Umbilical cord (tissue), 2 donors: ENCODE measurements around the gene NAALADL2. TPM values are rescaled to one million over a fixed set of nuclear protein-coding genes. Genes with fewer than 3 reads are reported as not detected.
"Not testable (repeated sequence)": the region's sequence is repeated elsewhere in the genome, so short reads cannot be mapped to it uniquely, and the experiment has no call there.

Experiments
- DNase-seq: peaks from one replicate; pipeline ENCODE4 v3.0.0-alpha.2; 2015; ENCODE audit warnings: low spot score
- total RNA-seq: library from RNA; depleted of rRNA; stranded (reverse); fragments of >200 nt; gene quantifications from one replicate; pipeline ENCODE4 v1.2.3, GENCODE V29; 2014; ENCODE audit warnings: low replicate concordance; ENCODE audit not compliant: insufficient read depth

Gene NAALADL2
- total RNA-seq, 1 donor from 2014 or later = 62.6 TPM

DNA sequence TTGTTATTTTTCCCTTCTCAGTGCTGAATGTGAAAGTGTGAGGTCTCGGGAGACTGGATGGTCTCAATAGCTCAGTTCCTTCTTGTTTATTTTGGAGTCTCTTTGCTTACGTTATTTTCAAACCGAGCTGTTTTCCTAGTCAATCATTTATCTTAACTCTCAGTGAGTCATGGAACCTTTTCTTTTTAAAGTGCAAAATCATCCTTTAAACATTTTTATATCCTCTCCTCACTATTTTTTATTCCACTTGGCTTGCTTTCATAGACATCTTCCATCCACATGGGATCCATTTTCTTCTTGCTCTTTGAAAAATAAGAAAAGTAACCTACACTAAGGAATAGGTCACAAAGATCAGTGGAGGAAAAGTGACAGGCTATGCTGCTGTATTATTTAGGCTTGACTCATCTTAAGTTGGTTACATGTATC lies 497.8 kb downstream of the NAALADL2 start:
- DNase-seq = no peak

DNA sequence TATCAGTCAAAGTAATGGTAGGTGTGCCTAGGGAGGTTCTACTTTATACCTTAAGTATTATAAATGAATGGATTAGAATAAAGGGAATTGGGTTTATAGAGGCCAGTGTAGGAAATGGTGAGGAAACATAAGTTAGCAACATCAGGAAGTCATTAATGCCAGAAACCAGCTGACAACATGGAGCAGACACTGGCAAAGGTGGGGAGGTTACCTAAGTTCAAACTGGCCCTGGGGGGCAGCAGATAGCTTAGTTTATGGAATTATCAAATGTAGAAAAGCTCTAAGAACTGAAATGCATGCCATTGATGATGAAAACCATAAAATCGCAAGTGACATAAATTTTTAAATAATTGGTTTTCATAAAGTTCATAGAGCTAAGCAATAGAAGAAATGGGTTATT lies 498.6 kb downstream of the NAALADL2 start:
- no peak for DNase-seq

DNA sequence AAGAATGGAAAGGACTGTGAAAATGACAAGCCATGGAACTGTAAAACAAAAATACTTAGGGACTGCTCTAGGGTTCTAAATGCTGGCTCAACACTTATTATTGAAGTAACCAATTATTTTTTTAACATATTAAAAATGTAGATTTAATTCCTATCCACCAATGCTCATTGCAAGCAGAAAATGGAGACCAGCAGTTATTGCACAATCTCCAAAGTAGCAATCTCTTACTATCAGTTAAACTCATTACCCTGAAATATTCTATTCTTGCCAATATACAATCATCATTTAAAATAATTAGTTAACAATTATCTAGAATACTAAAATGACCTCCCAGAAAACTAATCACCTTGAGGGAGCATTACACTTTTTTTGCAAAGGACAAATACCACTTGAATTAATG lies 499.8 kb downstream of the NAALADL2 start:
- no peak for DNase-seq

DNA sequence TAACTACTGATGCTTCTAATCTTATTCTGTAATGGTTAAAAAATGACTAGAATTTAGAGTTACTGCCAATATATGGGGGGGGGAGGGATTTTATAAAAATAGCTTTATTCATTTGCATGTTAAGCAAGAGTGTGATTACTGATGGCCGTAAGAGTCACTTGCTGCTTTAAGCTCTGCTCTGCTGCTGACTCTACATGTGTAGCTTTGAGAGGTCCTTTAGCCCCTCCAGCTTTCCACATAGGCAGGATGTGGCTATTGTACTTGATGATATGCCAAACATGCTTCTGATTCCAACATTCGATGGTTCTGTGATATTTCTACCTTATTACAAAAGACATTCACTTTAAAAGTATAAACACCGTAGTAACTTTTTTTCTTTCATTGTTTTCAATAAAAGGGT lies 511.3 kb downstream of the NAALADL2 start:
- peak; percentile 15 for DNase-seq

DNA sequence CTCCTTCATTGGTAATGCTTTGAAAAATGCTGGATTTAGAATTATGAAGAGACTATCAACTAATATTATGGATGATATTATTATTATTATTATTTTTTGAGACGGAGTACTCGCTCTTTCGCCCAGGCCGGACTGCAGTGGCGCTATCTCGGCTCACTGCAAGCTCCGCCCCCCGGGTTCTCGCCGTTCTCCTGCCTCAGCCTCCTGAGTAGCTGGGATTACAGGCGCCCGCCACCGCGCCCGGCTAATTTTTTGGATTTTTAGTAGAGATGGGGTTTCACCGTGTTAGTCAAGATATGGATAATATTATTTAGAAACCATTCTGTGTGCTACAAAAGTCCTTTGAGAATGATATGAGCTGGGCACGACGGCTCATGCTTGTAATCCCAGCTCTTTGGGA lies 512.1 kb downstream of the NAALADL2 start:
- DNase-seq = not testable (repeated sequence)

DNA sequence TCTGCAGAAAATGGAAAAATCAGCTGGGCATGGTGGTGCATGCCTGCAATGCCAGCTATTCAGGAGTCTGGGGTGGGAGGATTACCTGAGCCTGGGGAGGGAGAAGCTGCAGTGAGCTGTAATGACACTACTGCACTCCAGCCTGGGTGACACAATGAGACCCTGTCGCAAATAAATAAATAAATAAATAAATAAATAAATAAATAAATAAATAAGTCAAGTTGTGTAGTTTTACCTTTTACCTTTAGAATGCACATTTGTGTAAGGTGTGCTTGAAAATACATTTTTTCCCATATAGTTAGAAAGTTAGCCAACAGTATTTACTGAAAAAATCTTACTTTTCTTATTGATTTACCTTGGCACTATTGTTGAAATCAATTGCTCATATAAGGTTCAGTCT lies 515.6 kb downstream of the NAALADL2 start:
- no peak for DNase-seq

DNA sequence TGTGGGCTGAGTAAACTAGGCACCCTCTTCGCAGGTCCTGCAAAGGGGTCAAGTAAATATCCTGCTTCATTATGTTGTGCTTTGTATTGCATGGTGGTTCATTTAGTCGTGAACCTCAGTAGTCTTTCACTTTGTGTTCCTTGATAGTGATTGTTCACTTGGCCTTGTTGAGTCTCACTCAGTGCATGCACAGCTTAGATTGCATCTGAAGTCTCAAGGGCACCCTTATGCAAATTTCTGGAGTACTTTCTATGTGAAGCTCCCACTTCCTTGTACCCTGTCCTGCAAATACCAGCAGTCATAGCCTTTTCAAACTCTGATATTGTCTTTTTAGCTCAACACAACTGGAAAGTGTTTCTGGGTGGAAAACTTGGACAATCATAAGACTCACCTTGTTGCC lies 519.2 kb downstream of the NAALADL2 start:
- no peak for DNase-seq

DNA sequence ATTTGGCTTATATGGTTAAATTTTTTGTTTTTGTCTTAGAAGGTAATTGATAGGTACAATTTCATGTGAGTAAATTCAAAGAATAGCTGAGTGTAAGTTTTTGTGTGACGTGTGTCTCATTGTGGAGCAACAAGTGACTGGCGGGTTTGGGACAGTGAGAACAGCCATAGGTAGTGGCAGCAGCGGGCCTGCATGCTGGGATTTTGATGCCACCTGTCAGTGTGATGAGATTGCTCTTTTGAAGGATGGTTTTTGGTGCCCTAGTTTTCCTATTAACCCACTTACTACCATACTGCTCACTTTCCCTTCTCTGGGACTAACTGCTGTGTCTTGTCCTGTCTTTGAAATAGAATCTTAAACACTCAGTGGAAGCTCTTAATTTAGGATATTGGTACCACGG lies 522.6 kb downstream of the NAALADL2 start:
- DNase-seq = no peak

DNA sequence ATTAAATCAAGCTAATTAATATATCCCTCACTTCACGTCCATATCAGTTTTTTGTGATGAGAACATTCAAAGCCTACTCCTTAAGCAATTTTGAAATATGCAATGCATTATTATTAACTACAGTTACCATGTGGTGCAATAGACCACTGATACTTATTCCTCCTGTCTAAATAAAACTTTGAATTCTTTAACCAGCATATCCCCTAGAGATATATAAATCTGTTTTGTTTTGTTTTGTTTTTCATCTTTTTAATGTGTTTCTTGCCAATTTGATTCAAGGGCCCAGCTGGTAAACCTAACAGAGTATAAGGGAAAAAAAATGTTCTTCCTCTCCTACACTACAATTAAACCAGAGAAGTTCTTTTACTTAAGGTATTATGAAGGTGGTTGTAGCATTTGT lies 524.2 kb downstream of the NAALADL2 start:
- DNase-seq = no peak

DNA sequence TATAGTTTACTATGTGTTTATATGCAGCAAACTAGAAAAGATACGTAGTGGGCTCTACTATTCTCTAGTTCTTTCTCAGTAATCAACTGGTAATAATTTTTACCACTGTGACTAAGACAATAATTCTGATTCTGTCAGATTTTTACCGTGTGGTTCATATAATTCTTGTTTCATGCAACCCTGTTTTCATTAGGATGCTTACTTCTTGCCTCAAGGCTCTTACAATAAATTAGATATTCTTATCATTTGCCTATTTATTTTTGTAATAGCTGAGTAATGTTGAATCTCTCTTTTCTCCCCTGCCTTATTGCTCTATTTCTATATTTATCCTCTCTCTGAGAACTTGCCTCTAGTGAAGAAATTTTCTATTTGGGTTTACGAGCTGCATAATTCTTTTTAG lies 524.7 kb downstream of the NAALADL2 start:
- DNase-seq = no peak

DNA sequence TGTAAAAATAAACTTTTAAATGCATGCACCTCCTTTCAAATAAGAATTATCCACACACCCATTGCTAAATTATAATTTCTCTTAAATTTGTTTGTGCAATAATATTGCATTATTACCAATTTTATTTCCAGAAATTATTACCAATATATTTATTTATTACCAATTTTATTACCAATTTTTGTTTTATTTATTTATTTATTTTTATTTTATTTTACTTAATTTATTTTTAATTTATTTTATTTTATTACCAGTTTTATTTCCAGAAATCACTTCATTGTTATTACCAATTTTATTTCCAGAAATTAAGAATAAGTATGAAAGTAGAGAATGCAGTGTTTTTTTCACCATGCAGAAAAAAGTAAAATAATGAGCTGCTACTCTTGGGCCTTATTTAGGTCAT lies 525.4 kb downstream of the NAALADL2 start:
- DNase-seq = no peak

DNA sequence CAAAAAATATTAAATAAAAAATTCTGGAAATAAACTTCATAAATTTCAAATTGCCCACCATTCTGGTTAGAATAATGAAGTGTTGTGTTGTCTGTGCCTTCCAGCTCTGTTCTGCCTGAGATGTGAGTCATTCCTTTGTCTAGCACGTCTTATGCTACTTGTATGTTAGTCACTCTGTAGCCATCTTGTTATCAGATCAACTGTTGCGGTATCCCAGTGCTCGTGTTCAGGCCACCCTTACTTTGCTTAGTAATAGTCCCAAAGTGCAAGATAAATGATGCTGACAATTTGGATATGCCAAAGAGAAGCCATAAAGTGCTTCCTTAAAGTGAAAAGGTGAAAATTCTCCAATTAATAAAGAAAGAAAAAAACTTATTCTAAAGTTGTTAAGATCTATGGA lies 527.5 kb downstream of the NAALADL2 start:
- no peak for DNase-seq

DNA sequence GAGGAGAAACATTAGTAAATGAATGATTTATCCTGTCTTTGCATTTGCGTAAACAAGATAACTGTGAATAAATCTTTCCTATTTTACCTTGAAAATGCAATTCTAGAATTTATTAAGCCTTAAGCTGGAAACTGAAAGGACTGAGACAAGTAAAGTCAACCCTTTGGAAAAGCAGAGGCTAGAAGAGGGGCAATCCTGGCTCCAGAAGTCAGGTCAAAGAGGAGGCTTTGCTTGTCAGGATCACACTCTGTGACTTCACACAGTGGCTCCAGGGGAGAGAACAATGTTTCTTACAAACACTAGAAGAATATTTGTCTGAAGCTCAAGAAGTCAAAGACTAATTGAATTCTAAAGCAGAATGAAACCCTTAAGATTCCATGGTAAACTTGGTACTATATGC lies 530.4 kb downstream of the NAALADL2 start:
- no peak for DNase-seq

DNA sequence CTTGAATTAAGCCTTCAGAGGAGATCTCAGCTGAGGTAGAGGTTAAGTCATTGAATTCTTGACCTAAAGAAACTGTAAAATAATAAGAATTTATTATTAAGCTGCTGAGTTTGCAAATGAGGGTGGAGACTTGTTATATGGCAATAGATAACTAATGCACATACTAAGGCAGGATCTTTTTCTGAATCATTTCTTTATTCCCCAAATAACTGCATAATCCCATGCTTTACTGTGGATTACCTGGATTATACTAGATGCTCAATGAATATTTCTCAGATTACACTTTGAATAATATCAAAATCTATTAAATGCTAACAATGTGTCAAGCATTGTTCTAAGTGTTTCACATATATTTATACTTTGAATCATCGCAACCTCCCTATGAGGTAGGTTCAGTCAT lies 532.5 kb downstream of the NAALADL2 start:
- no peak for DNase-seq

DNA sequence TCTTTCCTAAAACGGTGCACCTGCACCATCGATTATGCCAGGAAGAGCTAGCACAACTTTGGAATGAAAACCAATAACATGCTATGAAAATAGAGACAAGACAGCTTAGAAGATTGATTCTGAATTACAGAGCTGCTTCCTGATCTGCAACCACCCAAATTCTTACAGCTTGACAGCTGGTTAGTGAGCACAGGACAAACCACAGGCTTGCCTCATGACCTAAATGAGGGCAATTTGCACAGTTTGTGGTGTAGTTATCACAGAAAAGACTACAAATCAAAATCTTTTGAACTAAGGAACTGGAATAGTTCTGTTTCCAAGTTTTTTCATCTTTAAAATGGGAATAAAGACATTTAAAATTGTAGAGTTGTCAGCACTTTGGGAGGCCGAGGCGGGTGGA lies 533.5 kb downstream of the NAALADL2 start:
- DNase-seq = no peak

DNA sequence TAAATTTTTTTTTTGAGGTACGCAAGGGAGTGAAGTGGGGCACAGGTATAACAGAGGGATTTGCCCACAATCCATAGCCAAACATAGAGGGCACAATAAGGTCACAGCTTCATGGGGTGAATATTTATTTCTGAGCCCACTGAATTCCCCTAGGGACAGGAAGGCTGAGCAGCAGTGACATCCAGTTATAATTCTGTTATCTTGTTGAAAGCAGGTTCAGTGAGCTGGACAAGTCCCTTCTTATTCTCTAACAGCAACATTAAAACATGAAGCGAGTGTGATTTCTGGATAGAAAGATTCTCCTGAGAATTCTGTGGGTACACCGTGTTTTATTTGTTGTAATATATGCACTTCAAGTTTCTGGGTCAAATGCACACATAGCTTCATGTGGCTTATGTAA lies 538.2 kb downstream of the NAALADL2 start:
- DNase-seq = no peak

DNA sequence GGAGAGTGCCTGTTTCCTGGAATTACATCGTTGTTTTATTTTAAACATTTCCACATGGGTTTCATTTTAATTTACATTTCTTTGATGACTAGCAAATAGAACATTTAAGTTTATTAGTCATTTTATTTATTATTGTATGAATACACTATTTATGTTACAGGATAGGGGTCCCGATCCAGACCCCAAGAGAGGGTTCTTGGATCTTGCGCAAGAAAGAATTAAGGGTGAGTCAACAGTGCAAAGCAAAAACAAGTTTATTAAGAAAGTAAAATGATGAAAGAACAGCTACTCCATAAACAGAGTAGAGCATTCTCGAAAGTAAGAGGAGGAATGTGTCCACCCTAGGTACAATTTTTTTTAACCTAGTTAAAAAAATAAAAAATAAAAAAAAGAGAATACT lies 539.5 kb downstream of the NAALADL2 start:
- DNase-seq = no peak

DNA sequence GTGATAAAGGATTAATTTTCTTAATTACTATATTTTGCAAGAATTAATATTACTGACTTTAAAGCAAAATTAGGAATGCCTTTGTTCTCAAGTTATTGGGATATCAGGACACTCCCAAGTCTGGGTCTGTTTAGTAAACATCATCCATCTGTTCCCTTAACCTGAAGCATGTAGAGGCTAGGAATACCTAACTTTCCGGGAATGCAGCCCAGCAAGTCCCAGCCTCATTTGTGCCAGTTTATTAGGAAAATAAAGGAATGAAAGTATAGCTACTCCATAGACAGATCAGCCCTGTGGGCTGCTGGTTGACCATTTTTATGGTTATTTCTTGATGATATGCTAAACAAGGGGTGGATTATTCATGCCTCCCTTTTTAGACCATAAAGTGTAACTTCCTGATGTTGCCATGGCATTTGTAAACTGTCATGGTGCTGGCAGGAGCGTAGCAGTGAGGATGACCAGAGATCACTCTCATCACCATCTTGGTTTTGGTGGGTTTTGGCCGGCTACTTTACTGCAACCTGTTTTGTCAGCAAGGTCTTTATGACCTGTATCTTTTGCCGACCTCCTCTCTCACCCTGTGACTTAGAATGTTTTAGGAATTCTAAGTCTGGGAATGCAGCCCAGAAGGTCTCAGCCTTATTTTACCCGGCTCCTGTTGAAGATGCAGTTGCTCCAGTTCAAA lies 540.2 kb downstream of the NAALADL2 start:
- DNase-seq = no peak

DNA sequence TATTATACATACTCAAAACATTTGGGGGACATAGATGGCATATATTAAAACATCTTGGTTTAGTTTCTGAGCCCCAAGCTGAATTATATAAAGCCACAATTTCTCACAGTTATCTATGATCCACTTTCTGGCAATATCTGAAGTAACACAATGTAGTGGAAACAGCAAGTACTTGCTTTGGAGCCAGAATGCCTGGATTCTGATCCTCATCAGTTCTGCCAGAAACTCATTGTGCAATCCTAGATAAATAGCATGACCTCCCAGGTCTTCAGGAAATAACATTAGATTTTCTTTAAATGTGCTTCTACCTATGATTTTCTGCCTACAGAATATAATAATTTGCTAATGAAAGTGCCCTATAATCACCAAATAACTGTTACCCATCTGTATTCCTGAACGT lies 544.9 kb downstream of the NAALADL2 start:
- DNase-seq = peak; percentile 59

DNA sequence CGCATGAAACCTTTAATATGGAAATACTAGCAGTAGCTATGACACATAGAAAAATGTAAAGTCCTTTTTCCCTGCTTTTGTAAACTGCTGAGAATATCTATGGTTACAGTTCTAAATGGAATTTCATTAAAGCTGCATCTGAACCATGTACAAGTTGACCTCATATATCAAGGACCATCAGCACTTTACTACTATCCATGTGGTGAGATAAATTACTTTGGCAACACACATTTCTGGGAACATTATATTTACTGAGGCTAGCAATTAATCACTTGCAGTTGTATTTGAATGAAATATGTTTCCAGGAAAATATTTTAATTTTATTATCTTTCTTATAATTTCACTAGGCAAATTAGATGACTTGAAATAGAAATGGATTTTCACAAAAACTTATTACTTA lies 545.5 kb downstream of the NAALADL2 start:
- peak; percentile 16 for DNase-seq

DNA sequence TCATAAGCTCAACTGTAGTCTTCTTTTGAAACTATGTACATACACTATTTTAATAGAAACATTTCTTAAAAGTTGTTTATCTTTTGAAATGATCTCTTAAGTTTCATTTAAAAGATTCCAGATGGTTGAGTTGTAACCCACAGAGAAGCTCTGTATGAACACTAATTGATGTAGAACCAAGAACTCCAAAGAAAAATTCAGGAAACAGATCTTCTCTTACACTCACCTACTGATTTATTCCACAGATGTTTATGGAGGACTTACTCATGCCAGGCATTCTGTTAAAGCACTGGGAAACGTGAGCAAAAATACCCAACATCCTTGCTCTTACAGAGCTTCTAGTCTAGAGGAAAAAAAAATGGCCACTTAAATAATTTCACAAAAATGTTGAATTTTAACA lies 551.1 kb downstream of the NAALADL2 start:
- DNase-seq = no peak

DNA sequence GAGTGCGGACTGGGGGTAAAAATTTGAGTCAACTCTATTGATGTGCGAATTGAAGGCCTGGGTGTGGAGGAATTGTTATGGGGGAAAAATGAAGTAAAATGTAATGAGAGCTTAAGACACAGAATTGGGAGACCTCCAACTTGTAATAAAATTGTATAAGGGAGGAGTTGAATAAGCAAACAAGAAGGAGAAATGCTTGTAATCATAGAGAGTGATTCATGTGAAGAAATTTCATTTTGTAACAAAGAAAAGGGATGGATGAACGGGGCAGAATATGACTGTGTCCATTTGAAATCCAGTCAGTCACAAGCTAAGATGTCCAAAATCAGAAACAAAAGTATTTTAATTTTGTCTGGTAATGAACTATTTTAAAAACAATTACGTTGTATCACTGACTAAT lies 552.3 kb downstream of the NAALADL2 start:
- no peak for DNase-seq

DNA sequence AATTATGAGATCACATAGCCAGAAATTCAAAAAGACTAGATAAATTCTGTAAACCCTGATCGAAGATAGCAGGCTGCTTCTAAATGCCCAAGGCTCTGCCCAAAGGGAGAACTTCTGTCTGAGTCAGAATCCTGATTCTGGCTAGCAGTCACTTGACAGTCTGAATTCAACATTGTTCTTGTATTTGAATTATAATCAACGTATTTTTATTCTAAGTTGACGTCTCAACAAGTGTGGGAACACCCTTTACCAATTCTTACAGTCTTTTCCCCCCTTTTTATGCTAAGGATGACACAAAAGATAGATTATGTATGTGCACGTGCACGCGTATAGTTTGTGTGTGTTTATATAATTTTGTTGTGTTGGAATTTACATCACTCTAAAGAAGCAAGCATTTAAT lies 552.8 kb downstream of the NAALADL2 start:
- DNase-seq = no peak

DNA sequence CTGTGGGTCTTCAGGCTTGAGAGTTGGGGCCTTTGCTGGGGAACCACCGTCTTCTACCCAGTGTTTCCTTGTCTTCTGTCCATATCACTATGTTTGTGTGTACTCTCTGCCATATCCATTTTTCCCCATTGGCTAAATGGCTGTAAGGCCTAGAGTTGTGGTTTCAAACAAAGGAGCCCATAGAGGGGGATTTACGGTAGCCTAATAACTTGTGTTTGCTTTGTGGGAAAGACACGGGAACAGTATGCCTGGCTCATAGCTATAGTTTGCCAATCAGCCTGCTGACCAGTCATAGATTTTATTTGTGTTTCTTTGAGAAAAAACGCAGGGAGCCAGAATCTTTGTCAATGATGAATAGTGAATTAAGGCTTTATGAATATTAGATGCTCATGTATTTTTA lies 554.8 kb downstream of the NAALADL2 start:
- no peak for DNase-seq
